Colonic mucosa (tissue), 4 donors: ENCODE data around the gene COQ2. TPM values are rescaled to one million over a fixed set of nuclear protein-coding genes. Genes with fewer than 3 reads are reported as not detected.
A peak's percentile ranks its signal among the peaks of the same experiment; 100 is the strongest.
"Not testable (repeated sequence)": the region's sequence is repeated elsewhere in the genome, so short reads cannot be mapped to it uniquely, and the experiment has no call there.

Experiments
- DNase-seq: peaks from one replicate; pipeline ENCODE4 v3.0.0-alpha.2; 2020
- H3K27ac ChIP-seq: fragments of 200-600 bp; one replicate; pipeline ENCODE4 v1.8.0; 2021
- H3K27me3 ChIP-seq: fragments of 200-600 bp; one replicate; pipeline ENCODE4 v1.8.0; 2021
- H3K36me3 ChIP-seq: fragments of 200-600 bp; one replicate; pipeline ENCODE4 v1.8.0; 2021
- H3K4me1 ChIP-seq: fragments of 200-600 bp; one replicate; pipeline ENCODE4 v1.8.0; 2021; ENCODE audit warnings: mild to moderate bottlenecking
- H3K4me3 ChIP-seq: fragments of 200-600 bp; one replicate; pipeline ENCODE4 v1.8.0; 2021
- H3K9ac ChIP-seq, 2 donors: one replicate each; pipeline ENCODE4 v1.7.0; 2013; ENCODE audit warnings: control low read depth in 2 of 2, low read depth in 2 of 2, low read length in 2 of 2
- H3K9me3 ChIP-seq: fragments of 200-600 bp; one replicate; pipeline ENCODE4 v1.8.0; 2021
- intact Hi-C: fragments of 100-400 bp; cut with DNase I; formaldehyde crosslinking; loops from one replicate; pipeline ENCODE4 v1.14.1; 2022
- total RNA-seq, 2 donors: library from RNA; stranded (reverse); fragmentation: NEBNext Ultra II Directional in 1 of 2; extraction: Animal tissue kit (Norgen Biotek cat#: 25700) in 1 of 2; gene quantifications; one replicate each; pipeline ENCODE4 v1.2.1, GENCODE V29; 2021
- TF ChIP-seq, protein P1 (sequence below): fragments of 200-600 bp; IDR thresholded peaks from one replicate; pipeline ENCODE4 v1.8.0; 2022; ENCODE audit warnings: antibody characterized with exemption, mild to moderate bottlenecking
- donor health status: healthy.
- donor health status: DM: no; HTN: no; CAD: no.
- donor health status: DM: no; HTN: no; CAD: no.

Gene COQ2, protein sequence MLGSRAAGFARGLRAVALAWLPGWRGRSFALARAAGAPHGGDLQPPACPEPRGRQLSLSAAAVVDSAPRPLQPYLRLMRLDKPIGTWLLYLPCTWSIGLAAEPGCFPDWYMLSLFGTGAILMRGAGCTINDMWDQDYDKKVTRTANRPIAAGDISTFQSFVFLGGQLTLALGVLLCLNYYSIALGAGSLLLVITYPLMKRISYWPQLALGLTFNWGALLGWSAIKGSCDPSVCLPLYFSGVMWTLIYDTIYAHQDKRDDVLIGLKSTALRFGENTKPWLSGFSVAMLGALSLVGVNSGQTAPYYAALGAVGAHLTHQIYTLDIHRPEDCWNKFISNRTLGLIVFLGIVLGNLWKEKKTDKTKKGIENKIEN
- total RNA-seq = 10 to 100 TPM; 23.4 to 28.3 TPM

DNA sequence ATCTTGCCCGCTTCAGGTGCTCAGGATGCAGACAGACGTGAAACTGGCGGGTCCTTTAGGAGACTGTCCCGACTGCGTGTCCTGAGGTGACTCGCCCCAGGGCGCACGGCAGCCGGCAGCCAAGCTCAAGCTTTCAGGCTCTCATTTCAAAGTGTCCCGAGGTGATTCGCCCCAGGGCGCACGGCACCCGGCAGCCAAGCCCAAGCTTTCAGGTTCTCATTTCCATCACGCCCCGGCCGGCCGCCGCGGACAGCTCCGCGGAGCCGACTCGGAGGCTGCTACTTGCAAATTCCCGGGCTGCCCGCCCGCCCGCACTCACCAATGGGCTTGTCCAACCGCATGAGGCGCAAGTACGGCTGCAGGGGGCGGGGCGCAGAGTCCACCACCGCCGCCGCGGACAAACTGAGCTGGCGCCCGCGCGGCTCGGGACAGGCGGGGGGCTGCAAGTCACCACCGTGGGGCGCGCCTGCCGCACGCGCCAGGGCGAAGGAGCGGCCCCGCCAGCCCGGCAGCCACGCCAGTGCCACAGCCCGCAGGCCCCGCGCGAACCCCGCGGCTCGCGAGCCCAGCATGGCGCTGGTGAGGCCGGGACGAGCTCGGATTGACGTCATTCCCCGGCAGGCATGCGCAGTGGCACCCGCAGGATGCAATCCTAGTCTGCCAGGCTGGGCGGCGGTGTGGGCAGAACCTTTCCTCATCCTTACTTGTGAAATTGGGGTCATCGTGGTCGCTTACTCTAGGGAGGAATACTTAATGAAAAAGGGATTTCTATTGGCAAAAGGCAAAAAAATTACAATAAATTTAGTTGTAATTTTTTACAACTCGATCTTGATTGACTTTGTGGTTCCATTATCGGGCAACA, at the start of gene COQ2:
TSS of gene COQ2 (minus strand) at position 606 of the 862 bp plus-strand sequence. CDS start at position 572, 34 bp downstream.
- intact Hi-C loops = loop anchor here (5.0 to 10.0 kb wide), 2 partner anchors 170 to 212 kb away; partner anchors contain the start of genes HELQ and MRPS18C
- H3K27me3 ChIP-seq = no peaks in the 10 kb centered on the region
- H3K9ac ChIP-seq = peak within 1 kb of the TSS; percentile 67 to 77
- peak within 1 kb of the TSS; percentile 59 for H3K4me3 ChIP-seq
- H3K9me3 ChIP-seq = no peaks in the 10 kb centered on the region
- TF ChIP-seq, protein P1, sequence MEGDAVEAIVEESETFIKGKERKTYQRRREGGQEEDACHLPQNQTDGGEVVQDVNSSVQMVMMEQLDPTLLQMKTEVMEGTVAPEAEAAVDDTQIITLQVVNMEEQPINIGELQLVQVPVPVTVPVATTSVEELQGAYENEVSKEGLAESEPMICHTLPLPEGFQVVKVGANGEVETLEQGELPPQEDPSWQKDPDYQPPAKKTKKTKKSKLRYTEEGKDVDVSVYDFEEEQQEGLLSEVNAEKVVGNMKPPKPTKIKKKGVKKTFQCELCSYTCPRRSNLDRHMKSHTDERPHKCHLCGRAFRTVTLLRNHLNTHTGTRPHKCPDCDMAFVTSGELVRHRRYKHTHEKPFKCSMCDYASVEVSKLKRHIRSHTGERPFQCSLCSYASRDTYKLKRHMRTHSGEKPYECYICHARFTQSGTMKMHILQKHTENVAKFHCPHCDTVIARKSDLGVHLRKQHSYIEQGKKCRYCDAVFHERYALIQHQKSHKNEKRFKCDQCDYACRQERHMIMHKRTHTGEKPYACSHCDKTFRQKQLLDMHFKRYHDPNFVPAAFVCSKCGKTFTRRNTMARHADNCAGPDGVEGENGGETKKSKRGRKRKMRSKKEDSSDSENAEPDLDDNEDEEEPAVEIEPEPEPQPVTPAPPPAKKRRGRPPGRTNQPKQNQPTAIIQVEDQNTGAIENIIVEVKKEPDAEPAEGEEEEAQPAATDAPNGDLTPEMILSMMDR = peak; percentile 18
- peak; percentile 98 for DNase-seq
- H3K4me1 ChIP-seq = peaks cover 9% of the 10 kb centered on the region
- no peaks in the 10 kb centered on the region for H3K36me3 ChIP-seq
- H3K27ac ChIP-seq = peak within 1 kb of the TSS; percentile 88

DNA sequence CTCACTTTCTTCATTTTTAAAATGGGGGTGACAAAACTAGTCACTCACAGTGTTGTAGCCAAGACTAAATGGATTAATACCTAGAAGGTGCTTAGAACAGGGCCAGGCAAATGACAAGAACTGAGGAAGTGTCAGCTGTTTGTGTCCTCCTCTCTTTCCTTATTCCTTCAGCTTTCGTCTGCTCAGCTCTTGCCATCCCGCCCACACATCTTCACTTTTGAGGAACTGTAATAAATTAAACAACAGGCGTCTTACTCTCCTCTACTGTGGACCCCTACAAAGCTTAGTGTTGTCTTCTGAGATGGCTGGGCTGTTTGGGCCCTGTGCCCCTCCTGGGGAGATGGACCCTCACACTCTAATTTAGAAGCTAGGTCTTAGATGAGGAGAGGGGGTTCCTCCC, 47.4 kb upstream of the COQ2 start:
- TF ChIP-seq, protein P1 = no peak

DNA sequence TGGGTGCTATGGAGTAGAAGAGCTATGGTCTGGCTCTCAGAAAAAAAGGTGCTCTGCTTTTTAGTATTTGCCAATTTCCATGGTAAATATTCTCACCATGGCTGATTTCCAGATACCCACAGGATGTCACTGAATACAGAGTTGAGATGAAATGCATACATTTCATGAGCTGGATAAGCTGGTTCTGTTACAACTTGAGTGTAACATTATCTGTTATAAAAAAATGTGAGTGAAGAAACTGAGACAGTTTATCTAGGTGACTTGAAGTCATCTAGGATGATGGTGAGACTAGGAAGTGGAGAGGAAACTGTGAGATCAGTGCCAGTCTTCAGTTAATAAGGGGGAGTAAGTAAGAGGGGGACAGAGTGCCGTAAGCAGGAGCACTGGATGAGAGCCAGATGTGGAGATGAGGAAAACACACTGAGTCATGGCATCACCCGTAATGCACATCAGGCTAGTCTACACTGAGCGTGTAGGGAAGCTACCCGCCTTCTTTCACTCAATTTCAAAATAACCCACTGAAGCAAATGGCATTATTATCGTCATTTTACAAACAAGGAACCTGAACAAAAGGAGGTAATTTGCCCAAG, 45.0 kb upstream of the COQ2 start:
- Histone ChIP-seq H3K9ac (no peak overlapping the region), H3K4me1 (no peaks in the 10 kb centered on the region), H3K27me3 (no peaks in the 10 kb centered on the region), H3K9me3 (no peaks in the 10 kb centered on the region), H3K4me3 (no peak overlapping the region), H3K36me3 (no peaks in the 10 kb centered on the region), H3K27ac (no peak overlapping the region)
- intact Hi-C loops = no loop called here
- TF ChIP-seq, protein P1 = no peak
- DNase-seq = no peak

More for the DNA sequence above, 47.4 kb upstream of the COQ2 start:
- DNase-seq = no peak
- Histone ChIP-seq H3K36me3 (no peaks in the 10 kb centered on the region), H3K9ac (no peak overlapping the region), H3K27me3 (no peaks in the 10 kb centered on the region), H3K27ac (no peak overlapping the region), H3K9me3 (no peaks in the 10 kb centered on the region), H3K4me1 (peaks cover 3% of the 10 kb centered on the region), H3K4me3 (no peak overlapping the region)
- intact Hi-C loops = no loop called here

DNA sequence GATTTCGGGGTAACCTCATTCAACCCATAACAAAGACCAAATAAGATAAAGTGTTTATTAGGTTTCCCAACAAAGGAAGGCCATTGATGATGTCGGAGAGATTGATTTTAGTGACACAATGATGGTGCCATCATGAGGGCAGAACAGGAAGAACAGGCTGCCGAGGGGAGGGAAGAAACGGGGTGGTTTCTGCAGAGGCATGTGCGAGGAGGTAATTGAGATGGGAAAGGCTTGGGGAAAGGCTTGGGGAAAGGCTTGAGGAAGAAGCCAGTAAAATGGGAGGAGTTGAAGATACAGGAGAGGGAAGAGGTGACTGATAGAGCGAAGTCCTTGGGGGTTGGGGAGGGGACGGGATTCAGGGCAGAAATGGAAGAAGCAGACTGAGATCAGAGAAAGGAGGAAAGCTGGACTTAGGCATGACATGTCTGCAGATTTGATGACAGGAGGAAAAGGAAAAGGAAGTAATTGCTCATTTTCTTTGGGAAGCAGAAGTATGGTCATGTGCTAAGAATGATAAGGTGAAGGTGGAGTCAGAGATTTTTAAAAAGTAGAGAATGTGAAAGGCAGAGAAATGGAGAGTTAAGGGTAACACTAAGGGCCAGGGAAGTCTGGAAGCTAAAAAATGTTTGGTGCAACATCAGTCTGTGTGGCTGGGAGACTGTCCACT, 44.1 kb upstream of the COQ2 start:
- intact Hi-C loops = no loop called here
- TF ChIP-seq, protein P1 = no peak

DNA sequence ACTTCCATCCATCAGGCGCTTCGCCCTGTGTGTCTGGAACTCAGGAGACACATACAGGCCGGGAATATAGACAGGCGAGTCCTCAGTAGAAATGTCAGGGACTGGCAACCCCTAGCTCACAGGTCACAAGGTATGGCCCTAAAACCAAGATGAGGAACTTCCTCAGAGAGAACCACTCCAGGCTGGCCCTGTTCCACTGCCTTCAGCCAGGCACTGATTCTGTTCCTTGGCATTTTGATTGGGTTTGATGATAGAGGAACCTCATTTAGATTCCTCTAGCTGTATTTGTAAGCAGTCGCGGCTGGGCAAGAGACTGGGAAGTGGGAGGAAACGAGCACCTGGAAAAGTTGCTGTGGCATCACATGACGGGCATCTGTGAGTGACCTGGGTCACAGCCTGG, 41.9 kb upstream of the COQ2 start:
- Histone ChIP-seq H3K4me1 (no peaks in the 10 kb centered on the region), H3K27me3 (no peaks in the 10 kb centered on the region), H3K4me3 (no peak overlapping the region), H3K9ac (no peak overlapping the region), H3K9me3 (no peaks in the 10 kb centered on the region), H3K36me3 (no peaks in the 10 kb centered on the region), H3K27ac (no peak overlapping the region)
- intact Hi-C loops = no loop called here
- no peak for DNase-seq
- TF ChIP-seq, protein P1 = no peak

More for the DNA sequence above, 44.1 kb upstream of the COQ2 start:
- DNase-seq = no peak
- Histone ChIP-seq H3K9me3 (no peaks in the 10 kb centered on the region), H3K9ac (no peak overlapping the region), H3K36me3 (no peaks in the 10 kb centered on the region), H3K4me3 (no peak overlapping the region), H3K4me1 (no peaks in the 10 kb centered on the region), H3K27ac (no peak overlapping the region), H3K27me3 (no peaks in the 10 kb centered on the region)

DNA sequence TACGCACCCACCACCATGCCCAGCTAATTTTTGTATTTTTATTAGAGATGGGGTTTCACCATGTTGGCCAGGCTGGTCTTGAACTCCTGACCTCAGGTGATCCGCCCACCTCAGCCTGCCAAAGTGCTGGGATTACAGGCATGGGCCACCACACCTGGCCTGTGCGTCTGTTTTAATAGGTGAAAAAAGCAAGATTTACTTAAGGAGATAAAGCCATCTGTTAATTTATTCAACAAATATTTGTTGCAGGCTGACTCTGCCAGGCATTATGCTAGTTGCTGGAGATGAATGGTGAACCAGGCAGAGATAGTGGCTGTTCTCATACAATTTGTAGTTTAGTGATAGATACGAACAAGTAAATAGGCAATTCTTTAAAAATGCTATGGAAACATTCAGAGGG, 40.7 kb upstream of the COQ2 start:
- DNase-seq, H3K4me1 ChIP-seq, H3K27me3 ChIP-seq, intact Hi-C loops, H3K9ac ChIP-seq, H3K27ac ChIP-seq, H3K9me3 ChIP-seq, H3K36me3 ChIP-seq, H3K4me3 ChIP-seq: not testable (repeated sequence)
